Measurements from ENCODE around the gene ABCG1. TPM values are rescaled to one million over a fixed set of nuclear protein-coding genes. Genes with fewer than 3 reads are reported as not detected.

Gene ABCG1
- total RNA-seq, 1 experiment from 2014 or later = 4.6 TPM

GRCh38 chr21:42276526-42277154 is 57.7 kb downstream of the ABCG1 start:
- in situ Hi-C loops (cut with HindIII; ENCODE audit: low pct_unique_long_range_greater_than_20kb, low sequenced_read_pairs) = no loop called here
- DNase-seq (ENCODE audit: low read depth) = no peak

- in situ Hi-C loops (cut with HindIII; ENCODE audit: low pct_unique_long_range_greater_than_20kb, low sequenced_read_pairs) = no loop called here
- DNase-seq (ENCODE audit: low read depth) = no peak
Observed at GRCh38 chr21:42277593-42277992, 58.7 kb downstream of the ABCG1 start.

- no peak for DNase-seq (ENCODE audit: low read depth)
- in situ Hi-C loops (cut with HindIII; ENCODE audit: low pct_unique_long_range_greater_than_20kb, low sequenced_read_pairs) = no loop called here
Observed at GRCh38 chr21:42278451-42279149, 59.7 kb downstream of the ABCG1 start.

GRCh38 chr21:42279341-42279871 is 60.5 kb downstream of the ABCG1 start:
- in situ Hi-C loops (cut with HindIII; ENCODE audit: low pct_unique_long_range_greater_than_20kb, low sequenced_read_pairs) = no loop called here
- DNase-seq (ENCODE audit: low read depth) = no peak

- no peak for DNase-seq (ENCODE audit: low read depth)
- in situ Hi-C loops (cut with HindIII; ENCODE audit: low pct_unique_long_range_greater_than_20kb, low sequenced_read_pairs) = no loop called here
Observed at GRCh38 chr21:42279888-42280287, 60.9 kb downstream of the ABCG1 start.

GRCh38 chr21:42280356-42281180 is 61.6 kb downstream of the ABCG1 start:
- in situ Hi-C loops (cut with HindIII; ENCODE audit: low pct_unique_long_range_greater_than_20kb, low sequenced_read_pairs) = no loop called here
- DNase-seq (ENCODE audit: low read depth) = no peak

GRCh38 chr21:42281181-42281680 is 62.3 kb downstream of the ABCG1 start:
- no peak for DNase-seq (ENCODE audit: low read depth)
- in situ Hi-C loops (cut with HindIII; ENCODE audit: low pct_unique_long_range_greater_than_20kb, low sequenced_read_pairs) = no loop called here

- no peak for DNase-seq (ENCODE audit: low read depth)
- in situ Hi-C loops (cut with HindIII; ENCODE audit: low pct_unique_long_range_greater_than_20kb, low sequenced_read_pairs) = no loop called here
Observed at GRCh38 chr21:42282021-42282420, 63.1 kb downstream of the ABCG1 start.

- DNase-seq (ENCODE audit: low read depth) = no peak
- in situ Hi-C loops (cut with HindIII; ENCODE audit: low pct_unique_long_range_greater_than_20kb, low sequenced_read_pairs) = no loop called here
Observed at GRCh38 chr21:42282715-42283114, 63.8 kb downstream of the ABCG1 start.

GRCh38 chr21:42285569-42286245 is 66.8 kb downstream of the ABCG1 start:
- in situ Hi-C loops (cut with HindIII; ENCODE audit: low pct_unique_long_range_greater_than_20kb, low sequenced_read_pairs) = no loop called here

GRCh38 chr21:42286416-42286815 is 67.5 kb downstream of the ABCG1 start:
- in situ Hi-C loops (cut with HindIII; ENCODE audit: low pct_unique_long_range_greater_than_20kb, low sequenced_read_pairs) = no loop called here
- no peak for DNase-seq (ENCODE audit: low read depth)

More at GRCh38 chr21:42285569-42286245, 66.8 kb downstream of the ABCG1 start:
- DNase-seq (ENCODE audit: low read depth) = no peak

- DNase-seq (ENCODE audit: low read depth) = no peak
- in situ Hi-C loops (cut with HindIII; ENCODE audit: low pct_unique_long_range_greater_than_20kb, low sequenced_read_pairs) = no loop called here
Observed at GRCh38 chr21:42287193-42288083, 68.5 kb downstream of the ABCG1 start.

GRCh38 chr21:42288962-42289361 is 70.0 kb downstream of the ABCG1 start:
- DNase-seq (ENCODE audit: low read depth) = no peak
- in situ Hi-C loops (cut with HindIII; ENCODE audit: low pct_unique_long_range_greater_than_20kb, low sequenced_read_pairs) = no loop called here

- no peak for DNase-seq (ENCODE audit: low read depth)
- in situ Hi-C loops (cut with HindIII; ENCODE audit: low pct_unique_long_range_greater_than_20kb, low sequenced_read_pairs) = no loop called here
Observed at GRCh38 chr21:42289926-42290325, 71.0 kb downstream of the ABCG1 start.

GRCh38 chr21:42290505-42290904 is 71.6 kb downstream of the ABCG1 start:
- in situ Hi-C loops (cut with HindIII; ENCODE audit: low pct_unique_long_range_greater_than_20kb, low sequenced_read_pairs) = no loop called here
- no peak for DNase-seq (ENCODE audit: low read depth)

GRCh38 chr21:42291003-42291750 is 72.2 kb downstream of the ABCG1 start:
- no peak for DNase-seq (ENCODE audit: low read depth)
- in situ Hi-C loops (cut with HindIII; ENCODE audit: low pct_unique_long_range_greater_than_20kb, low sequenced_read_pairs) = no loop called here

Data from Caki2 (cell line).